Neural cell (in vitro differentiated cells): Measurements from ENCODE around the gene ASCL1.

Experiments
- POLR2AphosphoS5 ChIP-seq: IDR thresholded peaks from 2 replicates; pipeline ENCODE4 v1.6.1; 2012
- RAD21 ChIP-seq: fragments of 450-650 bp; conservative IDR thresholded peaks from 2 replicates; pipeline ENCODE4 v1.6.1; 2014; ENCODE audit warnings: antibody characterized with exemption, mild to moderate bottlenecking, moderate library complexity
- TF ChIP-seq, protein P1 (sequence below): fragments of 450-650 bp; IDR thresholded peaks from 2 replicates; pipeline ENCODE4 v1.5.1; 2014; ENCODE audit warnings: antibody characterized with exemption, mild to moderate bottlenecking, moderate library complexity; ENCODE audit not compliant: poor library complexity, severe bottlenecking

DNA sequence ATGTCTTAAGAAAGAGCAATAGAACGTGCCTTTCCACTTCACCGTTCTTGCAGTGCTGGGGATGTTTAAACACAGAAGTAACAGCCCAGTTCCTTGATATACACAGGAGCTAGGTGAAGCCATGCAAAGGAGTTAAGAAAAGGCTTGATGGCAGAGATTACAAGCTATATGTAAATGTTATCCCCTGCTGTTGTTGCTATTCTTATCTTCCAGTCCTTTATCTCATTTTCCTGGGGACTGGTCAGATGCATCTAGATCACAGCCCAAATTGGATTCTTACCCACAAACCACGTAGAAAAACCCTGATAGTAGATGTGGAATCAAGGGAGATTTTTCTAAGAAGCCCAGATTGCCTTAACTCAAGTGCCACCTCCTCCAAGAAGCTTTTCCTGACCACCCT is 5.5 kb downstream of the ASCL1 start:
- TF ChIP-seq, protein P1, sequence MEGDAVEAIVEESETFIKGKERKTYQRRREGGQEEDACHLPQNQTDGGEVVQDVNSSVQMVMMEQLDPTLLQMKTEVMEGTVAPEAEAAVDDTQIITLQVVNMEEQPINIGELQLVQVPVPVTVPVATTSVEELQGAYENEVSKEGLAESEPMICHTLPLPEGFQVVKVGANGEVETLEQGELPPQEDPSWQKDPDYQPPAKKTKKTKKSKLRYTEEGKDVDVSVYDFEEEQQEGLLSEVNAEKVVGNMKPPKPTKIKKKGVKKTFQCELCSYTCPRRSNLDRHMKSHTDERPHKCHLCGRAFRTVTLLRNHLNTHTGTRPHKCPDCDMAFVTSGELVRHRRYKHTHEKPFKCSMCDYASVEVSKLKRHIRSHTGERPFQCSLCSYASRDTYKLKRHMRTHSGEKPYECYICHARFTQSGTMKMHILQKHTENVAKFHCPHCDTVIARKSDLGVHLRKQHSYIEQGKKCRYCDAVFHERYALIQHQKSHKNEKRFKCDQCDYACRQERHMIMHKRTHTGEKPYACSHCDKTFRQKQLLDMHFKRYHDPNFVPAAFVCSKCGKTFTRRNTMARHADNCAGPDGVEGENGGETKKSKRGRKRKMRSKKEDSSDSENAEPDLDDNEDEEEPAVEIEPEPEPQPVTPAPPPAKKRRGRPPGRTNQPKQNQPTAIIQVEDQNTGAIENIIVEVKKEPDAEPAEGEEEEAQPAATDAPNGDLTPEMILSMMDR = no peak
- no peak for TF ChIP-seq RAD21
- no peak for TF ChIP-seq POLR2AphosphoS5
